OCI-LY3 (cell line): Measurements from ENCODE around the gene PRUNE2.

Experiments used
- H2AFZ ChIP-seq: fragments of 200-600, 300-600 bp; shearing (Covaris generic); 2 replicates; pipeline ENCODE4 v1.6.0; 2014; ENCODE audit warnings: antibody characterized with exemption, low read depth, low read length
- H3K27ac ChIP-seq: fragments of 200-600, 300-600 bp; sonication (generic); 2 replicates; pipeline ENCODE4 v1.5.1; 2014; ENCODE audit warnings: mild to moderate bottlenecking, low read length, moderate library complexity, mixed read lengths
- H3K27me3 ChIP-seq: fragments of 200-600, 300-600 bp; sonication (generic); 2 replicates; pipeline ENCODE4 v1.6.1; 2014; ENCODE audit warnings: low read depth, low read length, mixed read lengths
- H3K36me3 ChIP-seq: fragments of 200-600, 300-600 bp; sonication (generic); replicated peaks from 2 replicates; pipeline ENCODE3; 2014; ENCODE audit warnings: low read depth, low read length, mixed read lengths
- H3K4me1 ChIP-seq: fragments of 300-600, 200-600 bp; sonication (generic); 2 replicates; pipeline ENCODE4 v1.6.1; 2014; ENCODE audit warnings: low read length, mixed read lengths
- H3K4me2 ChIP-seq: fragments of 200-600, 300-600 bp; sonication (generic); 2 replicates; pipeline ENCODE4 v1.6.1; 2014; ENCODE audit warnings: low read length, mixed read lengths
- H3K4me3 ChIP-seq: fragments of 300-600, 200-600 bp; sonication (generic); 2 replicates; pipeline ENCODE4 v1.5.1; 2014; ENCODE audit warnings: antibody characterized with exemption, mild to moderate bottlenecking, low read length, moderate library complexity
- H3K79me2 ChIP-seq: fragments of 300-600, 200-600 bp; shearing (Covaris generic); 2 replicates; pipeline ENCODE4 v1.6.1; 2014; ENCODE audit warnings: mild to moderate bottlenecking, low read length, mixed read lengths
- H3K9ac ChIP-seq: fragments of 300-600, 200-600 bp; shearing (Covaris generic); 2 replicates; pipeline ENCODE4 v1.6.0; 2014; ENCODE audit warnings: mild to moderate bottlenecking, low read length, moderate library complexity
- H3K9me3 ChIP-seq: fragments of 200-600, 300-600 bp; shearing (Covaris generic); 2 replicates; pipeline ENCODE4 v1.6.1; 2014; ENCODE audit warnings: low read length, mixed read lengths; ENCODE audit not compliant: insufficient read depth
- H4K20me1 ChIP-seq: fragments of 200-600, 300-600 bp; sonication (generic); 2 replicates; pipeline ENCODE4 v1.6.1; 2016; ENCODE audit warnings: low read length, mixed read lengths; ENCODE audit not compliant: insufficient read depth
- CTCF ChIP-seq: fragments of 200-600, 300-600 bp; sonication (generic); IDR thresholded peaks from 2 replicates; pipeline ENCODE4 v1.5.1; 2014; ENCODE audit warnings: antibody characterized with exemption, low read length, low read depth
- EZH2phosphoT487 ChIP-seq: fragments of 200-600 bp; shearing (Covaris generic); IDR thresholded peaks from 2 replicates; pipeline ENCODE4 v1.6.1; 2018; ENCODE audit warnings: antibody characterized with exemption, mixed run types, low read depth

PRUNE2 gene

GRCh38 chr9:76605321-76605900, 300.5 kb downstream of the PRUNE2 start:
- no peaks in the 10 kb centered on the region for H3K36me3 ChIP-seq
- no peak overlapping the region for H3K4me3 ChIP-seq
- TF ChIP-seq CTCF (no peak), EZH2phosphoT487 (no peak)
- H3K4me2 ChIP-seq, result peak overlapping the region; percentile 20
- no peak overlapping the region for H3K9ac ChIP-seq
- no peak overlapping the region for H3K27ac ChIP-seq
- no peaks in the 10 kb centered on the region for H3K9me3 ChIP-seq
- H4K20me1 ChIP-seq, result no peaks in the 10 kb centered on the region
- no peak overlapping the region for H2AFZ ChIP-seq
- H3K4me1 ChIP-seq, result peaks cover 10% of the 10 kb centered on the region
- peaks cover 50% of the 10 kb centered on the region for H3K27me3 ChIP-seq
- H3K79me2 ChIP-seq, result no peaks in the 10 kb centered on the region

DNA sequence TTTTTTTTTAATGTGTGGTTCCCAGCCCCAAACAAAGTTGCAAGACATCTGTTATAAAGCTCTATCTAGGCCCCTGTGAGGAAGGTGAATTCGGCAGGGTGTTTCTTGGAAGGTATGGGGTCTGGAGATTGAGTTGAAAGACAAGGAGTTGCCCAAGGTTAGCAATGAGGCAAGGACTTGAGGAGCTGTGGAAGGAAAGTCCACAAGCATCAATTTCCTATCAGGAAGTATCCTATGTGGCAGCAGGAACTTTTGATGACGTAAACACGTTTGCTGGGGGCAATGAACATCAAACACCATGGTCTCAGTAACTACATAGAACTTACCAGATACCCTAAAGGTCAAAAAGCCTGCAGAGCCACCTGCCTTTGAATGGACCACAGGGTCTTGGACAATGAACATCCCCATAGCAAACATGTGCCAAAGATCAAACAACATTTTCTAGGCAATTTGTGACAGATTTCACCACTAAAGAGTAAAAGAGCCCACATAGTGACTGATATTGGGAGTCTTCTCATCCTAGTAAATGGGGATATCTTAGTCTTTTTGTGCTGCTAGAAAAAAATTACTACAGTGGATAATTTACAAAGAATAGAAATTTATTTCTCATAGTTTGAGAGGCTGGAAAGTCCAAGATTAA, 301.9 kb downstream of the PRUNE2 start:
- Histone ChIP-seq H4K20me1 (no peaks in the 10 kb centered on the region), H3K9me3 (no peaks in the 10 kb centered on the region), H3K4me2 (no peak overlapping the region), H3K27ac (no peak overlapping the region), H3K36me3 (no peaks in the 10 kb centered on the region), H3K9ac (no peak overlapping the region), H2AFZ (no peak overlapping the region), H3K4me1 (peaks cover 10% of the 10 kb centered on the region), H3K79me2 (no peaks in the 10 kb centered on the region), H3K4me3 (no peak overlapping the region), H3K27me3 (peaks cover 37% of the 10 kb centered on the region)
- no peak for TF ChIP-seq EZH2phosphoT487
- no peak for TF ChIP-seq CTCF

- TF ChIP-seq EZH2phosphoT487 (no peak), CTCF (no peak)
- H3K9me3 ChIP-seq, result no peaks in the 10 kb centered on the region
- H3K4me2 ChIP-seq, result no peak overlapping the region
- H2AFZ ChIP-seq, result no peak overlapping the region
- H4K20me1 ChIP-seq, result no peaks in the 10 kb centered on the region
- H3K27me3 ChIP-seq, result peaks cover 37% of the 10 kb centered on the region
- H3K27ac ChIP-seq, result no peak overlapping the region
- no peak overlapping the region for H3K9ac ChIP-seq
- H3K4me3 ChIP-seq, result no peak overlapping the region
- H3K36me3 ChIP-seq, result no peaks in the 10 kb centered on the region
- peaks cover 10% of the 10 kb centered on the region for H3K4me1 ChIP-seq
- no peaks in the 10 kb centered on the region for H3K79me2 ChIP-seq
Observed at GRCh38 chr9:76603448-76603895, 302.4 kb downstream of the PRUNE2 start.

- Histone ChIP-seq H4K20me1 (no peaks in the 10 kb centered on the region), H3K4me3 (no peak overlapping the region), H3K79me2 (no peaks in the 10 kb centered on the region), H3K4me2 (no peak overlapping the region), H3K27me3 (peaks cover 35% of the 10 kb centered on the region), H3K9ac (no peak overlapping the region), H2AFZ (no peak overlapping the region), H3K27ac (no peak overlapping the region), H3K9me3 (no peaks in the 10 kb centered on the region), H3K4me1 (peaks cover 10% of the 10 kb centered on the region), H3K36me3 (no peaks in the 10 kb centered on the region)
- no peak for TF ChIP-seq EZH2phosphoT487
- no peak for TF ChIP-seq CTCF
Observed at GRCh38 chr9:76602199-76602598, 303.7 kb downstream of the PRUNE2 start.
